ENCODE measurements around the gene DBF4B.
"Not testable (repeated sequence)": the region's sequence is repeated elsewhere in the genome, so short reads cannot be mapped to it uniquely, and the experiment has no call there.

Gene DBF4B

GRCh38 chr17:44734272-44734671 is 25.8 kb downstream of the DBF4B start:
- no peak for DNase-seq

DNA sequence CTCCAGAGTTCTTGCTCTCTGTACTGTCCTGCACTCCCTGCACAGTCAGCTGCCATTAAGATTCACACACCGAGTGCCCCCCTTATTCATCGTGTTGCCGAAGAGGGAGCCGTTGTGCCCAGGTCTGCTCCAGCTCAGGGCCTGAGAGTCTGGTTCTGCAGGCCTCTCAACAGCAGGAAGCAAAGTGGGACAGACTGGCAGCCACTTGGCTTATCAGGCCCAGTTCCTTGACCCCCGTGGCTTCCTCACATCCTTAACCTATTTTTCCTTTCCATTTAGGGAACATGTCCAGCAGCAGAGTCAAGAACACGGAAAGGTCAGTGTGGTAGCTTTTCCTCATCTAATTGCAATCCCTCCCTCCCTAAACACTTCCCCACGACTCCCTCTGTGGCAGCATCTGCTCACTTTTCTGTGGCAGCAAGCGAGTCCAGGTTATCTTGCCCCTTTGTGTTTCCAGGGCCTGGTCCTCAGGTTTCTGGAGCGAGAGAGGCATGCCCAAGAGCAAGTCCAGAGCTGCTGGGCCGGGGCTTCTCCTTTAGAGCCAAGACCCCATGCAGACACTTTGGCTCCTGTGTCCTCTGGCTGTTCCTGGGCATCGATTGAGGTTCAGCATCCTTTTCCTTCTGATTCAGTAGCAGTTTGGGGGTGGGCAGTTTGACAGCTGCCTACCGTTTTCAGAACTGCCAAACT is 28.2 kb downstream of the DBF4B start:
- no peak for DNase-seq

- no peak for DNase-seq
Measured at GRCh38 chr17:44738214-44738906, 29.9 kb downstream of the DBF4B start.

DNA sequence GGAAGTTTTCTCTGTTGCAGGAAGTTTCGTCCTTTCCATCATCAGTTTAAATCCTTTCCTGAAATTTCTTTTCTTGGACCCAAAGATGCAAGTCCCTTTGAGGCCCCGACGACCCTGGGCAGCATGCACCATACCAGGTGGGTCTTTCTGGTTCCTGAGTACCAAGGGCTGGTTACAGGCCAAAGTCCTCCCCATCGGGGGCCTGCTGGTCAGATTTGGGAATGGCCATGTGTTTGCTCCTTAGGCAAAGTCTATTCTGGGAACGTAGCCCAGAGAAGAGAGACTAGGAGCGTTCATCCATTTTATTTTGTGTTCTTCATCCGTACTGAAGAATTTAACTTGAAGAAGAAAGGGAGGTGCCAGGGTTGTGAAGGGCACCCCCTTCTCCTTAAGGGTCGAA is 32.9 kb downstream of the DBF4B start:
- DNase-seq, result no peak

- no peak for DNase-seq
Measured at GRCh38 chr17:44745301-44745700, 36.8 kb downstream of the DBF4B start.

DNA sequence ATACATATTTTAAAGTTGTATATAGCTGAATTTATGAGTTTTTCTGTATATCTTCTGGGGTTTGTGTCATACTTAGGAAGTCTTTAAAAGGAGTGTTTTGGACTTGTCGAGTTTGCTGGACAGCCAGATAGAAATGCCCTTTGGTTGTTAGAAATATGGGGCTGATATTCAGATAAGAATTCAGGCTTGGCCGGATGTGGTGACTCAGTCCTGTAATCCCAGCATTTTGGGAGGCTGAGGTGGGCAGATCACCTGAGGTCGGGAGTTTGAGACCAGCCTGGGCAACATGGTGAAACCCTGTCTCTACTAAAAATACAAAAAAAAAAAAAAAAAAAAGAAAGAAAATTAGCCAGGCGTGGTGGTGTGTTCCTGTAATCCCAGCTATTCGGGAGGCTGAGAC is 37.3 kb downstream of the DBF4B start:
- DNase-seq, result not testable (repeated sequence)

- DNase-seq, result no peak
Measured at GRCh38 chr17:44747566-44747965, 39.1 kb downstream of the DBF4B start.

DNA sequence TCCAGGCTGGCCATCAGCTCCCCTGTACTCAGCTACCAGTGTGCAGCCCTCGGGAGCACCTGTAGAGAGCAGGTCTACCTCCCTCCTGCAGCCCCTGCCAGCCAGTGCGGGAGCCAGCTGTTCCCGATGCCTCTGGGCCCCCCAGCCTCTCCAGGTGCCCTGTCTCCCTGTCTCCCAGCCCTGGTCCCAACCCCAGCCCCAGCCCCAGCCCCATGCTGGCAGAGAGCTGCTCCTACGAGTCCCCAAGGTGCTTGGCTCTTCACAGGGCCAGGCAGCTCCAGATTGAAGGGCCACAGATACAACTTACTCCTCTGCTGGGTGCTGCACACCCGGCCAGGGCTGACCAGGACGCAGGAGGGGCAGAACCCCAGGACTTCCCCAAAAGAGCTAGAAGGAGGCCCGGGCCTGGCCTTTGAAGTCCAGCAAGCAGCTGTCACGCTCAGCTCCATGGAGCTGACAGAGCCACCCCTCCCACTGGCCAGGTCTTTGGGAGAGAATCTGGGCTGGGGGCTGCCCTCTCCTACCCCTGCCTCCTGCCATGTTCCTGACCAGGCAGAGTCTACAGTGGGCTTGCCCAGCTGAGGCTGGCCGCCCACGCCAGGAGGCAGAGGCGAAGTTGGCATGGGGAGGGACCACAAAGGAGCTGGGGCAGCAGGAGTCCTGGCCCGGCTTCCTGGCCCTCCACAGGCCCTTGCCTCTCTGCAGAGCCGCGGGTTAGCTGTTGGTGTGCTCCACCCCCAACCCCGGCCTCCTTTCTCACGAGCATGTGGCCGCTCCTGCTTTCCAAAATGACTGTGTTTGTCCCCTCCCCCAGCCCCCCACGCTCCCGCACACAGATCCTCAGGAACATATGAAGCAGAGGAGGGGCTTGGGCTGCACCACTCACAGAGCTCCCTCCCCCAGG is 40.9 kb downstream of the DBF4B start:
- DNase-seq, result no peak

GRCh38 chr17:44749980-44750318 is 41.5 kb downstream of the DBF4B start:
- no peak for DNase-seq

DNA sequence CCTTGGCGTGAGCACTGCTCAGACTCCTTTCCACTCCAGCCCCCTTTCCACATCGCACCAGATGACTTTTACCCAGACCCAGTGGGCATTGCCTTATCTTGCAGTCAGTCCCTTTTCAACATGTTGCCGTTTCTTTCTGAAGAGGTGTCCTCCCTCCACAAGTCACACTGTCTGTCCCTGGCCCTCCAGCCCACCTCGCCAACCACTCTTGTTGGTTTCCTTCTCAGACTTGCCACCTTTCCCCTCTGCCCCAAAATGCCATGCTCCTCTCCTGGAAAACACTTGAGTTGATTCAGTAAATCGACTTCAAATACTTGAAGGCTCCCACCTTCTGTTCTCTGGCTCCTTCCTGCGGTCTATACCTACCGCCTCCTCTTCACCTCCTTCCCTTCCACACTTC is 42.9 kb downstream of the DBF4B start:
- no peak for DNase-seq

DNA sequence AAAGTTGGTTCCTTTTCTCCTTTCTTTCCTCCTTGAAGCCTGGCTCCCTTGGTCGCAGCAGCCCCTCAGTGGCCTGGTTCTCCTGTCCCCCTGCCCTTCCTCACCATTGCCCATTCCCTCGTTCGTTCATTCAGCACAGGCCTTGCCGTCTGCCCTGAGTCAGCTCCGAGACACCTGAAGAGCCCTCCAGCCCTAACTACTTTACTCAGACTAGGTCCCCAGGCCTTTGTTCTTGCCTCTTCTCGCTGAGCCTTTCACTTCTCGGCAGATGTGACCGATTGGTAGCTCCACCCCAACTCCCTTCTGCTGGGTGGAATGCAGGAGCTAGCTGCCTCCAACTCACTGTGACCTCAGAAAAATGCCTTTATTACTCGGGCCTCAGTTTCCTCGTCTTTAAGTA is 43.3 kb downstream of the DBF4B start:
- no peak for DNase-seq

GRCh38 chr17:44752953-44753861 is 44.7 kb downstream of the DBF4B start:
- no peak for DNase-seq

GRCh38 chr17:44754276-44754675 is 45.8 kb downstream of the DBF4B start:
- no peak for DNase-seq

- DNase-seq, result not testable (repeated sequence)
Measured at GRCh38 chr17:44755180-44755579, 46.7 kb downstream of the DBF4B start.

DNA sequence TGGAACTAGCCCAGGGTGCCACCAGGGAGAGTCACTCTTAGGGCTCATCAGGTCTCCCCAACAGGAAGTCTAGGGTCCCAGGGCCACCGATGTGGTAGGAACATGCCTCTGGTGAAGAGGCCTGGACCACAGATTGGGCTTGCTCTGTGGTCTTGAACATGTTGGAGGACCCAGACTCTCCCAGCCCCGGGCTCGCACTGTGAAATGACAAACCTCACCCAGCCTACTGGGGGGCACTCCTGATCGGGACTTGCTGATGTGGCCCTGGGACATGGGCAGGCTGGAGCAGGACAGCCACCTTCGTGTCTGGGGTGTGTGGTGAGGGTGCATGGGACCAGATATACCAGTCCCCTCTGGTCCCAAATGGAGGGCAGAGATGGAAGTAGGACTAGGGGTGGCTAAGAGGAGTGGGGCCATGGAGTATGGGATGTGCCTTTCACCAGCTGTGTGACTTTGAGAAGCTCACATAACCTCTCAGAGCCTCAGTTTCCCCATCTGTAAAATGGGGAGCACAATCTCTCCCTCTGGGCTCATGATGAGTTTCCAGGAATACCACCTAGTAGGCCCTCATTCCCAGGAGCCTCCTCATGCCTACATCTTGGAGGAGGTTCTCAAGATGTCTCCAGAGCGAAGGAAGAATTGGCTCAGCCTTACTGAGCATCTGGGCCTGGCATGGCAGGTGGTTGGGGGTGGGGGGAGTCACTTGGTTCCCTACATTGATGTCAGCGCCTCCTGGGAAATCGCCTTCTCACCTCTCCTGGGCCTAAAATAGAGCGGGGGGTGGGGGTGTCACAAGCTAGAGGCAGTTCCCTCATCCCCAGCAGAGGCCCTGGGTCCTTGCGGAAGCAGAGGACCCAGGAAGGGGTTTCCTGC is 48.8 kb downstream of the DBF4B start:
- DNase-seq, result no peak

GRCh38 chr17:44757918-44758413 is 49.5 kb downstream of the DBF4B start:
- no peak for DNase-seq

DNA sequence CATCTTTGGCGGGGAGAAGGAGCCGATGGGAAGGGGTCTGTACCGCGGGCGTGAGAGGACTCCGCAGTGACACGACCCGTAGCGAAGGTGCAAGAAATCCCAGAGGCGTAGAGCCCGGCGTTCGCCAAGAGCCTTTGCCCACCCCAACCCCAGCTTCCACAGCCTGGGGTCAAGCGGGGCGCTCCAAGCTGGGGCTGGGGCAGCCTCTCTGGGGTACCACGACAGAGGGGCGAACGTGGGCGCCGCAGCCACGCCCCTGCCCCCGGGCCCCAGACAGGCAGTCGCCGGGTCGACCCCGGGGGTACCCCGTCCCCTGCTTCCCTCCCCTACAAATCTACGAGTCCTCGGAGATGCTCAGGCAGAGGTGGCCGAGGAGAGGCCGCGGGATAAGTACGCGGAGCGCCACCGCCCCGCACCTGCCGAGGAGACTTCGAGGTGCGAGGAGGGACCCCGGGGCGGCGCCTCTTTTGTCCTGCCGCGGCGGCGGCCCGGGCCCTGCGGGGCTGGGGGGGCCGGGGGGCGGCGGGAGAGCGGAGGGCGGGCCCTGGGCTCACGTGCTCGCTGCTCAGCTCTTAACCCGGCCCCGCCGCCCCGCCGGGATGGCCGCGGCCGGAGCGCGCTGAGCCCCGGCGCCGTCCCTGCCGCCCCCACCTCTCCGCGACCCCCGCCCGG is 50.1 kb downstream of the DBF4B start, which contains the start of gene ADAM11:
ADAM11 (plus strand) TSS at position 575 of the 672 bp plus-strand sequence. CDS start 212 bp downstream, outside the sequence.
- no peak for DNase-seq

DNA sequence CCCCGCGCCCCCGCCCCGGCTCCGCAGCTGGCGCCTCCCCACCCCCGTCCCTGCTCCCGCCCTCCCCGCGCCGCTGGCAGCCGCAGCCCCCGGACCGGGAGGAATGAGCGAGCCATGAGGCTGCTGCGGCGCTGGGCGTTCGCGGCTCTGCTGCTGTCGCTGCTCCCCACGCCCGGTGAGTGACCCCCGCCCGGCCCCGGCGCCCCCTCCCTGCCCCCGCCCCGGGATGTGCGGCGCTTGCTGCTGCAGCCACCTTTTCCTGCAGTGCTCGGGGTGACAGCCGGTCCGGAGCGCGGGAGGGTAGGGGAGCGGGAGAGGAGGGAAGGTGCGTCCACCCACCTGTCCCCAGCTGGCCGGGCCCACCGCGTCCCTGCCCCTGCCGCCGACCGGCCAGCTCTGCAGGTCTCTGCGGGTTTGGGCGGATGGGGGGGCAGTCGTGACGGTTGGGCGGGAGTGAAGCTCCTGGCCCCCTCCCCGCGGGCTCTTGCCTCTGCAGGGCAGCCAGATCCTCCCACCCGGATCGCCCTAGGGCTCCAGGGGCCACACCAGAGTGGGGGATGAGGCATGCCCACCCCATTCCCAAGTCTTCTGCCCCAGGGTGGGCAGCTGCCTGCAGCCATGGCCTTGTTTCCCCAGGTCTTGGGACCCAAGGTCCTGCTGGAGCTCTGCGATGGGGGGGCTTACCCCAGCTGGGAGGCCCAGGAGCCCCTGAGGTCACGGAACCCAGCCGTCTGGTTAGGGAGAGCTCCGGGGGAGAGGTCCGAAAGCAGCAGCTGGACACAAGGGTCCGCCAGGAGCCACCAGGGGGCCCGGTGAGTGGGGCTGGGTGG is 50.8 kb downstream of the DBF4B start:
- DNase-seq, result no peak

- DNase-seq, result no peak
Measured at GRCh38 chr17:44759916-44760243, 51.4 kb downstream of the DBF4B start.
